PC-9 (cell line): ENCODE data around the gene DPPA3.
"Not testable (repeated sequence)": the region's sequence is repeated elsewhere in the genome, so short reads cannot be mapped to it uniquely, and the experiment has no call there.

ENCODE experiments used
- EZH2 ChIP-seq: fragments of 200-600 bp; sonication (generic); IDR thresholded peaks from 2 replicates; pipeline ENCODE4 v1.8.0; 2017; ENCODE audit warnings: antibody characterized with exemption, low read depth
- TF ChIP-seq, protein P1 (sequence below): fragments of 200-600 bp; sonication (generic); conservative IDR thresholded peaks from 2 replicates; pipeline ENCODE4 v1.6.1; 2017; ENCODE audit warnings: mixed run types, antibody characterized with exemption, mild to moderate bottlenecking, moderate library complexity

DNA sequence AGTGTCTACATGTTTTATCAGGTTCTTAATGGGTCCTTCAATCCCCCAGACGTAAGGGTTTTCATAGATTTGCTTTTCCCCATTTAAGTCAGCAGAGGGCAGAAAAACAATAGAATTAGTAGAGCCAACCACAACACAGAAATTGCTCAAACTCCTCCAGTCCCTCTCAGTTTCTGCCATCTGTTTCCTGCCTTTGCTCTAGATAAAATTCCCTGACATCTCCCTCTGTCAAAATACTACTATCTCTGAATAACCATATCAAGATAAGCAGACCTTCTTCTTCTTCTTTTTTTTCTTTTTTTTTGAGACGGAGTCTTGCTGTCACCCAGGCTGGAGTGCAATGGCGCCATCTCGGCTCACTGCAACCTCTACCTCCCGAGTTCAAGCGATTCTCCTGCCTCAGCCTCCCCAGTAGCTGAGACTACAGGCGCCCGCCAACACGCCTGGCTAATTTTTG is 33.8 kb upstream of the DPPA3 start:
- TF ChIP-seq, protein P1, sequence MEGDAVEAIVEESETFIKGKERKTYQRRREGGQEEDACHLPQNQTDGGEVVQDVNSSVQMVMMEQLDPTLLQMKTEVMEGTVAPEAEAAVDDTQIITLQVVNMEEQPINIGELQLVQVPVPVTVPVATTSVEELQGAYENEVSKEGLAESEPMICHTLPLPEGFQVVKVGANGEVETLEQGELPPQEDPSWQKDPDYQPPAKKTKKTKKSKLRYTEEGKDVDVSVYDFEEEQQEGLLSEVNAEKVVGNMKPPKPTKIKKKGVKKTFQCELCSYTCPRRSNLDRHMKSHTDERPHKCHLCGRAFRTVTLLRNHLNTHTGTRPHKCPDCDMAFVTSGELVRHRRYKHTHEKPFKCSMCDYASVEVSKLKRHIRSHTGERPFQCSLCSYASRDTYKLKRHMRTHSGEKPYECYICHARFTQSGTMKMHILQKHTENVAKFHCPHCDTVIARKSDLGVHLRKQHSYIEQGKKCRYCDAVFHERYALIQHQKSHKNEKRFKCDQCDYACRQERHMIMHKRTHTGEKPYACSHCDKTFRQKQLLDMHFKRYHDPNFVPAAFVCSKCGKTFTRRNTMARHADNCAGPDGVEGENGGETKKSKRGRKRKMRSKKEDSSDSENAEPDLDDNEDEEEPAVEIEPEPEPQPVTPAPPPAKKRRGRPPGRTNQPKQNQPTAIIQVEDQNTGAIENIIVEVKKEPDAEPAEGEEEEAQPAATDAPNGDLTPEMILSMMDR: peak; percentile 61; the same call in 1 of the 2 replicates
- not testable (repeated sequence) for TF ChIP-seq EZH2
